Hindlimb muscle (tissue), 1 donor: Measurements from ENCODE around the gene COL18A1. TPM values are rescaled to one million over a fixed set of nuclear protein-coding genes. Genes with fewer than 3 reads are reported as not detected.

ENCODE experiments used
- DNase-seq: peaks from one replicate; pipeline ENCODE4 v3.0.0-alpha.2; 2013
- polyA plus RNA-seq: library from polyadenylated mRNA; unstranded; fragments of 120-200 nt; gene quantifications from one replicate; pipeline ENCODE4 v1.2.1, GENCODE V29; 2013; ENCODE audit not compliant: insufficient read length

The COL18A1 gene
- polyA plus RNA-seq, 1 donor = 89.1 TPM

DNA sequence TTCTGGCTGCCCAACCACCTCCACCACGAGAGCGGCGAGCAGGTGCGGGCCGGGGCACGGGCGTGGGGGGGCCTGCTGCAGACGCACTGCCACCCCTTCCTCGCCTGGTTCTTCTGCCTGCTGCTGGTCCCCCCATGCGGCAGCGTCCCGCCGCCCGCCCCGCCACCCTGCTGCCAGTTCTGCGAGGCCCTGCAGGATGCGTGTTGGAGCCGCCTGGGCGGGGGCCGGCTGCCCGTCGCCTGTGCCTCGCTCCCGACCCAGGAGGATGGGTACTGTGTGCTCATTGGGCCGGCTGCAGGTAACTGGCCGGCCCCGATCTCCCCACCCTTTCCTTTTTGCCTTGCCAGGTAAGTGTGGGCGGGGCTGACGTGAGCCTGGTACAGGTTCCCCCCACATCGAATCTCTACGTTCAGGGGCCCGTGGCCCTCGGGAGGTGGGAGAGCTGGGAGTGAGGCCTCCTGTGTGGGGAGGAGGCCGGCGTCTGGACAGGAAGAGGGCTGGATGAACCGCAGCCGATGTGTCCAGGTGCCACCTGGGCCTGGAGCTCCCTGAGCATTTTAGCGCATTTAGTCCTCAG is 51.7 kb downstream of the COL18A1 start:
- DNase-seq = no peak

DNA sequence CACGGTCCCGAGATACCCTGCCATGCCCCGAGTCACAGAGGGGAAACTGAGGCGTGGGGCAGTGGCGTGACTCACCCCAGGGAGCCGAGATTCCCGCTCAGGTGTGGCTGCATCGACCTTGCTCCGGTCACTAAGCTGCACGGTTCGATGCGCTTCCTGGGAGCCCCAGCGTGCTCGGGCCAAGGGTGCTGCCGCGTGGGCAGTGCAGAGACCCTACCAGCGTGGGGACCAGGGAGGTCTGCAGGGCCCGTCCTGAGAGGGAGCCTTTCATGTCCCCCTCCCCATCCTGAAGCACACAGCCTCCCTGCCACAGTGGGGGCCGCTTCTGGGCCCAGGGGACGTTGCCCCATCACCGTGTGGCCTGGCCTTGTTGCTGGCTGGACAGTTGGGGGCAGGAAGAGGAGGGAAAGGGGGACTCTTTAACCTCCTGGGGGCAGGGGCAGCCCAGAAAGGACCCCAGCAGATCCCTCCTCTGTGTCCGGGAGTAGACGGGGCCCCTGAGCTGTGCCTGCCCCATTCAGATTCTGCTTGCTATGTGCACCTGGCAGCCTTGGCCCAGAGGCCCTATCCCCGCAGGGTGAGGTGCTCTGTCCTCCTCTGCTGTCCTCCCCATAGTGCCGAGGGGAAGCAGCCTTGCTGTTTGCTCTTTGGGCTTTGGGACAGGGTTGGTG is 52.3 kb downstream of the COL18A1 start:
- DNase-seq = no peak

DNA sequence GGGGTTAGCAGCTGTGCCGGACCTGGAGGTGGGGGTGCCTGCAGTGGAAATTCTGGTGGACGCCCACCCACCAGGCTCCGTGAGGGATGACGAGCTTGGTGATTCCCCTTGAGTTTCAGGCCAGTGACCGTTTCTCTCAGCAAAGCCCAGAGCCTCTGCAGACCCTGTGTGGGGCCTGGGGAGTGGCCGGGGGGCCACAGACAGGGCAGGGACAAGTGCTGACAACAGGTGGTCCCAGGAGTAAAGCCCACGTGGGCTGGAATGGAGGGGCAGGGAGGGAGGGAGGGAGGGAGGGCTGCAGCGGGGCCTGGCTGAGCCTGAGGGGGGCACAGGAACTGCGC is 52.8 kb downstream of the COL18A1 start:
- DNase-seq = no peak

DNA sequence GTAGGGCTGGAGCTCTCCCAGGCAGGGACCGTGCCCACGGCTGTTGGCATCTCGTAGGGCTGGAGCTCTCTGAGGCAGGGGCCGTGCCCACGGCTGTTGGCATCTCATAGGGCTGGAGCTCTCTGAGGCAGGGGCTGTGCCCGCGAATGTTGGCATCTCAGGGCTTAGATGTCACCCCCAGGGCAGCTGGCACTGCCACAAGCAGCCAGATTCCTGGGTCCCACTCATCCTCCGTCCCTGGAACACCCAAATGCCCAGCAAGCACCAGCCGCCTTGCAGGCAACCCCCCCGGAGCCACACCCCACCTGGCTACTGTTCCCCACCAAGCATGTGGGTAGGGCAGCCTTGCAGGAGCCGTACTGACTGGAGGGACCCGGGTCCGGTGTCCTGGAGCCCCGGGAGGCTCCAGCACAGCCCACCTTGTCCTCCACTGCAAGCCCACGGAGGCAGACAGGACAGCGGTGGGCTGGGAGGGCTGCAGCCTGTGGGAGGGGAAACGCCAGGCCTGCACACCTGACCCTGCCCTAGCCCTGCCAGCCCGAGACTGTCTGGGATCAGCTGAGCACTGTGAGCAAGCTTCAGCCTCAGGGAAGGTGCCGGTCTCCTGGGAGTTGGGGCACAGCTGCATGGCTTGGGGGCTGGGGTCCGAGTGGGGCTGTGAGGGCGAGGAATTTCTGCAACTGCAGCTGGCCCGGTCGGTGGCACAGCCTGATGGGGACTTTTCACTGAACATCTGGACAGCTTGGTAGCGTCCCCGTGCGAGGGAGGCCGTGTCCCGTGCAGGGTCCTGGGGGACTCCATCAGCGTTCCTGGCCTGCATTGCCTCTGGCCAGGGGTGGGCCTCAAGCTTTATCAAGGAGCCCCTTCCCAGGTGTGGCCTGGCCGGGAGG is 53.6 kb downstream of the COL18A1 start:
- DNase-seq = no peak

DNA sequence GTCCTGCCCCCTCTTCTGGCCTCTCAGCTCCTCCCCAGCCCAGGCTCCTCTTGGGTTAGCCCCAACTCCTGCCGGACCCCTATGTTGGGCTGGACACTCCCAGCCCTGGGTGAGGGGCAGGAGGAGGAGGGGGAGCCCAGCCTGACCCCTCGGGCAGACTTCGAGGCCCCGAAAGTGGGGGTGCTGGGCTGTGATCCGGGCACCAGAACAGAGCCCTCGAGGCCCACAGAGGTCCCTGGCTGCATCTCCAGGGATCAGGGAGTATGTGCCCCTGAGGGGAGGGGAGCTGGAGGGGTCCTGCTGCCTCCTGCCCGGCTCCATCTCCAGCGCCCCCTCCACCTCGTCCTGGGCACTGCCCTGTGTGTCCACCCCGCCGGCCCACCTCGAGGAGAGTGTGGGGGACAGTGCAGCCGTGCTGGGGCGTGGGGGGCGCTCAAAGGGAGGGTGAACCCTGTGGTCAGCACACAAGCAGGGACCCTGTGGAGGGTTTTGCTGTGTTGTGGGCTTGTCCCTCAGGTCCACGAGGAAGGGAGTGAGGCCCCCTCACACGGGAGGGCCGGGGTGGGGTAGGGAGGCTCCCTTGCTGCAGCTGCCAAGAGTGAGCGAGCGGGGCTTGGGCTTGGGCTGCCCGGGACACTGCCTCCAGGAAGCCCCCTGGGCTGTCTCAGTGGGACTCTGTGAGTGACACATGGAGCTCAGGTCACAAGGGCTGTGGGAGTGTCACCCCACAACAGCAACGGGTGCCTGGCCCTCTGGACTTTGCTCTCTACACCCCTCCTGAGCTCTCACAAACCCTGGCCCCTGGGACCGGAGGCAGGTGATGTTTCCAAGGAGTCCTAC is 54.4 kb downstream of the COL18A1 start:
- DNase-seq = no peak

DNA sequence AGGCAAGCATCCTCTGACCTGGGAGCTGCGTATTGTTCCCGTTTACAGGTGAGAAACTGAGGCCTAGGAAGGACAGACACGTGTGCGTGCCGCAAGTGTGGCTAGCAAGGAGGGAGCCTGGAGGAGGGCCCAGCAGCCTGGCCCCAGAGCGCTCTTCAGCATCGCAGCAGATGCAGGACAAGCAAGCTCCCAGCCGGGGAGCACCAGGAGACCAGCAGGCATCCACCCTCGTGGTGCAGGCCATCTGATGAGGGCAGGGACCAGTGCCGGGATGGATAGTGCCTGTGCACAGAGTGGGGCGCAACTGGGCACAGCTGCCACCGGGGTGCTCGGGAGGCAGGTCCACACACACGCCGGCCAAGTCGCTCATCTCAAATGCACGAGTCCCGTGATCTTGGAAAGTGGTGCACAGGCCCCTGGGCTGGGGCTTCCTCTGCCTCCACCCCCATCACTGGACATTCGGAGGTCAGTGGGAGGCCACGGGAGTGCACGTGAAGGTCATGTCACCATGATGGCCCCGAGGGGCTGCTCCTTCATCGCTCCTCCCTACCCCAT is 55.1 kb downstream of the COL18A1 start:
- no peak for DNase-seq

DNA sequence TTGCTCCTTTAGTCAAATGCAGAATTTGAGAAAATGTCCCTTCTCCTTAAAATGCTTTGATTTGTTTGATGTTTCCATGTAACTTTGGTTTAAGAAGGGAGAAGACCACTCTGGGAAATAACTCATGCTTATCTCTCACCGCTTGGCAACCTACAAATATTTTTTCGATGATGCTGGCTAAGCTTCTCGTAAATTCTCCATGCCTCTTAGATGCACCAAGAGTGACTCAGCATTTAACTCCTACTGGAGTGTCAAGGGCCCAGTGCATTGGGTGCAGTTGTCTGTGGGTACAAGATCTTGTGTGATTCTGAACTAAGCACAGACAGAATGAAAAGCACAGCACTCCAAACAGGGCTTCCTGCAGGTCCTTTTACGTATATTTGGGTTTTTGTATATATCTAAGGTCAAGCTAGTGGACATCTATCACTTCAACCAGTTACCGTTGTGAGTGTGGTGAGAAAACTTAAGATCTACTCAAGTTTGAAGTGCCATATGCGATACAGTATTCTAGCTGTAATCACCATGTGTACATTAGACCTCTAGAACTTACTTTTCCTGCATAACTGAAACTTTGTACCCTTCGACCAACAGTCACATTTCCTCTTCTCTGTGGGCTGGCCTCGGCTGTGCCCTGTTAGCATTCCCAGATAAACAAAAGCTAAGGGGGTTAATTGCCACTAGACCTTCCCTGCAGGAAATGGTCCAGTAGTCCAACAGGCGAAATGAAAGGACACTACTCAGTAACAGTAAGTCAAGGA is 55.8 kb downstream of the COL18A1 start:
- no peak for DNase-seq

DNA sequence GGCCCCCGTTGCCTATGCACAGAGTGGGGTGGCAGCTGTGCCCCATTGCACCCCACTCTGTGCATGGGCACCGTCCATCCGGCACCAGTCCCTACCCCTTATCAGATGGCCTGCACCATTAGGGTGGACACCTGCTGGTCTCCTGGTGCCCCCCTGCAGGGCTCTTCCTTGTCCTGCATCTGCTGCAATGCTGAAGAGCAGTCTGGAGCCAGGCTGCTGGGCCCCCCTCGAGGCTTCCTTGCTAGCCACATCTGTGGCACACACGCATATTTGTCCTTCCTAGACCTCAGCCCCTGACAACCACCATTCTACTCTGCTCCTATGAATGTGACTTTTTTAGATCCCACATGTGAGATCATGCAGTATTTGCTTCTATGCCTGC is 56.4 kb downstream of the COL18A1 start:
- DNase-seq = no peak

DNA sequence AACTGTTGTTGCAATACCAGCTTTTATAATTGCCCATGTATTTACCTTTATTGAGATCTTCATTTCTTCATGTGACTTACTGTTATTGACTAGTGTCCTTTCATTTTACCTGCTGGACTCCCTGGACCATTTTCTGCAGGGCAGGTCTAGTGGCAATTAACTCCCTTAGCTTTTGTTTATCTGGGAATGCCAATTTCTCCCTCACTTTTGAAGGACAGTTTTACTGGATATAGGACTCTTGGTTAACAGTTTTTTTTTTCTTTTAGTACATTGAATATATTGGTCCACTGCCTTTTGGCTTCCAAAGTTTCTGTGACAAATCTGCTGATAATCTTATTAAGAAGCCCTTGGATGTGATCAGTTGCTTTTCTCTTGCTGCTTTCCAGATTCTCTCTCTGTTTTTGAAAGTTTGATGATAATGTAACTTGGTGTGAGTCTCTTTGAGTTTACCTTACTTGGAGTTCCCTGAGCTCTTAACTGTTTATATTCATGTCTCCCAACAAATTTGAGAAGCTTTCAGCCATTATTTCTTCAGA is 56.9 kb downstream of the COL18A1 start:
- DNase-seq = no peak

DNA sequence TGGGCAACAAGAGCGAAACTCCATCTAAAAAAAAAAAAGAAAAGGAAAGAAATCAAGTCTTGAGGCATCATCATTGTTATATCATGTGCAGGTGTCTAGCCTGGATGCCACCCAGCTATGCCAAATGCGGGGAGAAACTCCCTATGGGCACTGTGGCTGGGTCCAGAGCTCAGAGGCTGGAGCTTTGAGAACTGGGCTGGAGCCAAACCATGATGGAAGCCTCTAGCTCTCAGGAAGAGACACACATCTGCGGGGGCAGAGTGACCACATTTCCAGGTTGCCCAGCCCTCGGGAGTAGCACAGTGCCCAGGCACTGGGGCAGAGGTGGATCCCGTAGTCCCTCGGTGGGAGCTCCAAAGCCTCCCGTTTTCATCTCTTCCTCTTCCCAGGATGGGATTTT is 58.9 kb downstream of the COL18A1 start:
- DNase-seq = no peak

DNA sequence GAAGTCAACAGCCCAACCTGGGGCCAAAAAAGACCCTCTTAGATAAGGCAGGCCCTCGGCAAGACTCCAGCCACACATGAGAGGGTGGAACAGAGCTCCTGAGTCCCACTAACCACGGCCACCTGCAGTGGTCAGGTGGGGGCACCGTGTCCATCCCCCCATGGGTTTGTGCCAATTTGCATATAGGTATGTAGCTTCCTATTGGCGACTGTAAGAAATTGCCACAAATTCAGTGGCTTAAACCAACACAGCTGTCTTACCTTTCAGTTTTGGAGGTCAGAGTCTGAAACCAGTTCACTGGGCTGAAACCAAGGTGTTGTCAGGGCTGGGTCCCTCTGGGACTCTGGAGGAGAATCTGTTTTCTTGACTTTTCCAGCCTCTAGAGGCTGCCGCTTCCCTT is 59.3 kb downstream of the COL18A1 start:
- DNase-seq = no peak

DNA sequence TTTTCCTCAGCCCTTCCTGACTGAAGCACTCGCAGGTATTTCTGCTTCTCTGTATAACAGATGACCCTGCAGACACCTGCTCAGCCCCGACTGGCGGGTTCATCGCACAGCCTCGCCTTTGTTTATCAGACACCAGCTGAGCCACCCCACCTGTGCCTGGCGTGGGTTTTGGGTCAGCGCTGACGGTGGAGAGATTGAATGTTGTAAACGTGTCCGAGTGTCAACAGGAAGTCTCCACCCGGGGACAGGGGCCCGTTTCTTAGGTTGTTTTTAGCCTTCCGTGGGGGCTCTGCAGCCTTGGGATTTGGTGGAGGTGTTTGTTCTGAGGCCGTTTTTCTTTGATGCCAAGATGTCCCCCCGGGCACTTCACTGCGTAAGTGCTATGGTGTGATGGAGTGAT is 60.1 kb downstream of the COL18A1 start:
- DNase-seq = no peak

DNA sequence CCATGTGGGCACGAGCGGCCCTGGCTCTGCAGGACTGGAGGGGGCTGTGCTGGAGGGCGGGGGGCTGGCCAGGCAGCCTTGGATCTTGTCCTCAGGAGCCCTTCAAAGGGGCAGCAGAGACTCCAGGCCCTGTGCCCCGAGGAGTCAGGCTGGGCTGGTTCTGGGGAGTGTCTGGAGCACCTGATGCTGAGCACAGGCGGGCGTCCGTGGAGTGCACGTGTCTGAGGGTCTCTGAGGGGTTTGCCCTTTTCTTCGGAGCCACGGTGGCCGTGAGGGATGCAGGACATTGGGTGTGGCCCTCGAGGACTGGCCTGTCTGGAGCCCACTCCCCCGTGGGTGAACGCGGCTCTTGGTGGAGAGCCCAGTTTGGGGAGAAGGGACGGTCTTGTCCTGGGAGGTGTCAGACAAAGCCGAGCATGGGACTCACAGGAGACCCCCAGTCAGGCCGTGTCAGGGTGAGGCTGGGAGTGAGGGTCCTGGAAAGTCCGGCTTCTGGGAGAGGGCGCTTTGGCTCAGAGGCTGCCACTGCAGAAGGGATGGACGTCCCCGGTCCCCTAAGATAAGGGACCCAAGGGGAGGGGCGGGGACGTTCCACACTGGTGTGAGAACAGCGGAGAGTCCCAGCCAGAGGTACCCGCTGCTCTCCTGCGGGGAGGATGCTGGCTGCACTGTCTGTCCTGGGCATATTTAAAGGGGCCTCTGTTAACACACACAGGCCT is 60.8 kb downstream of the COL18A1 start:
- no peak for DNase-seq

DNA sequence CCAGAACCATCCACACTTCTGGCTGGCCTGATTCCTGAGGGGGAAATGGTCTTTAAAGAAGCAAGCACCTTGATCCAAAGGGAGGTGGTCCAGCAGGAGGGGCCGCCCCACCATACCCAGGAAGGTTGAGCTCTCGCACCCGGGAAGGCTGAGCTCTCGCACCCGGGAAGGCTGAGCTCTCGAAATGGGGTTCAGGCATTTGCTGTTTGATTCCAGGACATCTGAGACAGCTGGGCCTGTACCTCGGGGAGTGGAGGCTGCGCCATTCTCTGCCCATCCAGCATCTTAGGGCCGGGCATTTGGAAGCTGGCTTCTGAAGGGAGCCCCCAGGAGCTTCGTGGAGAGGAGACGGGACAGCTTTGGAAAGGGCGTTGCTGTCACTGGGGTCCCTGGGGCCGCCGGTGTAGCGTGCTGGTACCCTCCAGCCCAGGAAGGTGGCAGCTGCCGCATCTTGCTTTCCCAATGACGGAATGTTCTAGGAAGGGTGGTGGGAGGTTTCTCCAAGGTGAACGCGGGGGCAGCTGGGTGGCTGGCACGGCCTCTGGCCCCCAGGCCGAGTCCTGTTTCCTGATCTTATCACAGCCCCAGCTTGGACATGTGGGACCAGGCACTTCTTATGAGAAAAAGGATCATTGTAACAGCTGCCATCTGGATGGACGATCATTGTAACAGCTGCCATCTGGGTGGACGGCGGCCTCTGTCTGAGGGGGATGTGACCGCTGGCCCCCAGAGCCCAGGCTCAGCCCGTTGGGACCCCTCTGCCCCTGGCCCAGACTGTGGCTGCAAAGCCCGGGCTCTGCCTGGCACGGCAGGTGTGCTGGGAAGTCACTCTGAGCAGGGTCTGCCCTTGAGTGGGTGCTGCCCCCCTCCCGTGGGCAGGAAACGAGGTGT is 61.6 kb downstream of the COL18A1 start:
- DNase-seq = no peak

DNA sequence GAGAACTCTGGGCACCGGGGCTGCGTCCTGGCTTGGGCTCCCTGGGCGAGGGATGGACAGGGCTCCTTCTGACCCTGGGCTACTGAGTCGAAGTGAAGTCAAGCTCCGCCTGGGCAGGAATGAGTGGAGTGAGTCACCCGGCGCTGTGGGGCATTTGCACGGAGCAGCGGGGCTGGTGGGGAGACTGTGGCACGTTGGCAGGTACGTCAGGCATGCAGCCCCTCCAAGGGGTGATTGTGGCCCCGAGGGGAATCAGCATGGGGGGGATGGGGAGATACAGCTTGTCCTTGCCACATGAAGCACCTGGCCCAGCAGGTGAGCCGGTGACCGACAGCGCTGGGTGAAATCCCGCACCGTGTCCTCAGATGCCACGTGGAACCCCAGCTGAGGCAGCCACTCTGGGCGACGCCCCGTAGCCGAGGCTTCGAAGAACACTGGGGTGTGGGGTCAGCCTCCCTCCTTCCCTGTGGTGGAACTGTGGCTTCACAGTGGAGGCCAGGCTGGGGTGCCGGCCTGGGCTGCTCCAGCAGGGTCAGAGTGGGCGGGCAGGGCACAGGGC is 62.3 kb downstream of the COL18A1 start:
- no peak for DNase-seq

DNA sequence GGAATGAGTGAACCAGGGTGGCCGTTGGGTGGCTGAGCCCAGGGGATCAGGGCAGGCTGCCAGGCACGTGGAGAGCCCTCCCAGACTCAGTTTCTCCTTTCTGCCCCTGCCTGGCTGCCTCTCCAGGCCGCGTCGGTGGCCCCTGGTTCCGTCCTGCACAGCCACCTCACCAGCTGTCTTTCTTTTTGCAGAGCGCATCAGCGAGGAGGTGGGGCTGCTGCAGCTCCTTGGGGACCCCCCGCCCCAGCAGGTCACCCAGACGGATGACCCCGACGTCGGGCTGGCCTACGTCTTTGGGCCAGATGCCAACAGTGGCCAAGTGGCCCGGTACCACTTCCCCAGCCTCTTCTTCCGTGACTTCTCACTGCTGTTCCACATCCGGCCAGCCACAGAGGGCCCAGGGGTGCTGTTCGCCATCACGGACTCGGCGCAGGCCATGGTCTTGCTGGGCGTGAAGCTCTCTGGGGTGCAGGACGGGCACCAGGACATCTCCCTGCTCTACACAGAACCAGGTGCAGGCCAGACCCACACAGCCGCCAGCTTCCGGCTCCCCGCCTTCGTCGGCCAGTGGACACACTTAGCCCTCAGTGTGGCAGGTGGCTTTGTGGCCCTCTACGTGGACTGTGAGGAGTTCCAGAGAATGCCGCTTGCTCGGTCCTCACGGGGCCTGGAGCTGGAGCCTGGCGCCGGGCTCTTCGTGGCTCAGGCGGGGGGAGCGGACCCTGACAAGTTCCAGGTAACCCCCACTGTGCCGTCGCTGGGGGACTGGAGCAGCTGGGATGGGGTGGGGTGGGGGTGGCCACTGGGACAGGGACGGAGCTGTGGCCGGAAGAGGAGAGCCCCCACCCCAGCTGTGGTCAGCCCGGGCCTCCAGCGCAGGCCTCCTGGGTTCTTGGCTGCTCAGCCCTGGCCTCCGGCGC is 63.3 kb downstream of the COL18A1 start:
- DNase-seq = no peak

DNA sequence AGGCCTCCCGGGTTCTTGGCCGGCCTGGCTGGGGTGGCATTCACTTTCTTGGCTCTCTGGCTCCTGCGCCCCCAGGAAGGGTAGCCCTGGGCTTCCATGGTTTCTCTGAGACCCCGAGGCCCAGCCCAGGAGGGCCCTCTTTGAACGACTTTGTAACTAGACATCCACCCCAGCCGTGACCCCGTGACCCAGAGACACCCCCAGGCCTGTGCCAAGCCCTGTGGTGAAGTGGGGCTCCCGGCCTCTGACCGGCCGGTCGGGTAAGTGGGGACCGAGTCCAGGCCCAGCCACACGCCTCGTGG is 64.0 kb downstream of the COL18A1 start:
- DNase-seq = no peak

DNA sequence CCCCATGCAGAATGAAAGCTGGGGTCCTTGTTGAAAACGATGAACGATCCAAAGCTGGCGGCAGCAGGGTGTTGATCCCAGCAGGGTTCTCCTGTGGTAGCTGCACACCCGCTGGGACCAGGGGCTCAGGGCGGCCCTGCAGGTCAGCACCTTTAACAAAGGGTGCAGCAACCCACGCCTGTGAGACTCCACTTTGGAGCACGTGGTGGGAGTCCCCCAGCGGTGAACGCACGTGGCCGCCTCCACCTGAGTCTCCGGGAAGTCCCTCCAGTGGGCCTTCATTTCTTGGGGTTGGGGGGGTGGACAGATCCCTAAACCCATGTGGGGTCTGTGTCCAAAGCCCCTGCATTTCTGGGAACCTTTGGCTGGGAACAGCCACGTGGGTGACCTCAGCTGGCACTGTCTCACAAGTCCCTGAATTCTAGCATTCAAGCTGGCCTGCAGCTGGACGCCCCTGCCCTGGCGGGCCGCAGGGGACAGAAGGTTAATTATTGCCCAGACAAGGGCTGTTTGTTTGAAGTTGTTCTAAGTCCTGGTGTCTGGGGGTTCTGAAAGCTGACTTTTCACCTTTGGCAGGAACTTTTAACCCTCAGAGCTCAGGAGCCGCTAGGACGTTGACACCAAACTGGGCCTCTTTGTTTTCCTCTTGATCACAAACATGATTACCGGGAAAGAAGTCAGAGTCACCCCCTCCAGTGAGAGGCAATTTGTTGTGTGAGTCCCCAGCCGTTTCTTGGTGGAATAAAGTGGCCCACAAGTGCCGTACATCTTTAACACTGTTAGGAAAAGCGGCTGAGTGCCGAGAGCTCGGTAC is 64.5 kb downstream of the COL18A1 start:
- DNase-seq = no peak
